ENCODE results near the gene ETF1.
"Not testable (repeated sequence)": the region's sequence is repeated elsewhere in the genome, so short reads cannot be mapped to it uniquely, and the experiment has no call there.

Gene ETF1

GRCh38 chr5:138482638-138483037 is 60.4 kb downstream of the ETF1 start:
- no peak for DNase-seq

GRCh38 chr5:138476918-138477317 is 66.1 kb downstream of the ETF1 start:
- no peak for DNase-seq

GRCh38 chr5:138473151-138473550 is 69.9 kb downstream of the ETF1 start:
- DNase-seq: not testable (repeated sequence)

- DNase-seq: no peak
These were observed 70.7 kb downstream of the ETF1 start for GRCh38 chr5:138472353-138472752.

- DNase-seq: no peak
These were observed 72.0 kb downstream of the ETF1 start for GRCh38 chr5:138471052-138471361.

- no peak for DNase-seq
These were observed 72.5 kb downstream of the ETF1 start for GRCh38 chr5:138470322-138471051.

GRCh38 chr5:138469540-138470321 is 73.3 kb downstream of the ETF1 start:
- DNase-seq: no peak

GRCh38 chr5:138468966-138469539 is 74.0 kb downstream of the ETF1 start:
- no peak for DNase-seq

- DNase-seq: no peak
These were observed 74.7 kb downstream of the ETF1 start for GRCh38 chr5:138468133-138468965.

- no peak for DNase-seq
These were observed 75.3 kb downstream of the ETF1 start for GRCh38 chr5:138467711-138468132.

GRCh38 chr5:138466900-138467710 is 75.9 kb downstream of the ETF1 start:
- no peak for DNase-seq

- no peak for DNase-seq
These were observed 76.7 kb downstream of the ETF1 start for GRCh38 chr5:138466125-138466899.

- peak; percentile 72 for DNase-seq
These were observed 77.5 kb downstream of the ETF1 start, which contains the start of gene EGR1 for GRCh38 chr5:138465261-138466124. Gene EGR1 (plus strand): TSS chr5:138465479. CDS start chr5:138465762, 283 bp downstream.

GRCh38 chr5:138464388-138465260 is 78.4 kb downstream of the ETF1 start:
- peak; percentile 82 for DNase-seq

- peak; percentile 89 for DNase-seq
These were observed 79.0 kb downstream of the ETF1 start for GRCh38 chr5:138464008-138464387.

GRCh38 chr5:138463419-138464007 is 79.5 kb downstream of the ETF1 start:
- DNase-seq: no peak

- DNase-seq: no peak
These were observed 81.5 kb downstream of the ETF1 start for GRCh38 chr5:138461343-138462125.

All from NCI-H2107 (cell line).